ENCODE data around the gene CPNE1.

DNA sequence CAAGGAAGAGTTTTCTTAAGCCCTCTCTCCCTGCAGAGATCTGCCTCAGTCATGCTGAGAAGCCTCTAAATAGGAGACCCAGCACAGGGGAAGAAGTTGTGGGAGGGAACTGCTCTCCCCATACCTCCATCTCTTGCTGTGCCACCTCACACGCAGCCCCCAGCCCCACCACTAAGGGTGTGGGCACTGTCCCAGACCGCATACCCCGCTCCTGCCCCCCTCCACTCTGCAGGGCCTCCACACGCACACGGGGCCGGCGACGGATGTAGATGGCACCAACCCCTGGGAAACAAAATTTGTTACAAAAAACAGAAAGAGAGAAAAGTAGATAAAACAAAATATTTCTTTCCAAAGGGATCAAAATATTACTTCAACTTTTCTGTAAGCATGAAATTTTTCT, 10.2 kb upstream of the CPNE1 start:
- no peak for TF ChIP-seq ZC3H10 (CRISPR knock-in tag; IDR thresholded peaks at IDR 0.05)
- no peak for TF ChIP-seq ISL1 (CRISPR knock-in tag; IDR thresholded peaks at IDR 0.05)
- TF ChIP-seq, protein P1, sequence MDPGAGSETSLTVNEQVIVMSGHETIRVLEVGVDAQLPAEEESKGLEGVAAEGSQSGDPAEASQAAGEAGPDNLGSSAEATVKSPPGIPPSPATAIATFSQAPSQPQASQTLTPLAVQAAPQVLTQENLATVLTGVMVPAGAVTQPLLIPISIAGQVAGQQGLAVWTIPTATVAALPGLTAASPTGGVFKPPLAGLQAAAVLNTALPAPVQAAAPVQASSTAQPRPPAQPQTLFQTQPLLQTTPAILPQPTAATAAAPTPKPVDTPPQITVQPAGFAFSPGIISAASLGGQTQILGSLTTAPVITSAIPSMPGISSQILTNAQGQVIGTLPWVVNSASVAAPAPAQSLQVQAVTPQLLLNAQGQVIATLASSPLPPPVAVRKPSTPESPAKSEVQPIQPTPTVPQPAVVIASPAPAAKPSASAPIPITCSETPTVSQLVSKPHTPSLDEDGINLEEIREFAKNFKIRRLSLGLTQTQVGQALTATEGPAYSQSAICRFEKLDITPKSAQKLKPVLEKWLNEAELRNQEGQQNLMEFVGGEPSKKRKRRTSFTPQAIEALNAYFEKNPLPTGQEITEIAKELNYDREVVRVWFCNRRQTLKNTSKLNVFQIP (CRISPR knock-in tag; IDR thresholded peaks at IDR 0.05; ENCODE audit: borderline replicate concordance, low read depth): no peak
- TF ChIP-seq PPARA (CRISPR knock-in tag; IDR thresholded peaks at IDR 0.05; ENCODE audit: borderline replicate concordance): no peak
- TF ChIP-seq ZFP30 (CRISPR knock-in tag; IDR thresholded peaks at IDR 0.05): no peak
- TF ChIP-seq SNAI2 (CRISPR knock-in tag; IDR thresholded peaks at IDR 0.05): no peak
- TF ChIP-seq RARB (CRISPR knock-in tag; IDR thresholded peaks at IDR 0.05): no peak
- TF ChIP-seq, protein P2, sequence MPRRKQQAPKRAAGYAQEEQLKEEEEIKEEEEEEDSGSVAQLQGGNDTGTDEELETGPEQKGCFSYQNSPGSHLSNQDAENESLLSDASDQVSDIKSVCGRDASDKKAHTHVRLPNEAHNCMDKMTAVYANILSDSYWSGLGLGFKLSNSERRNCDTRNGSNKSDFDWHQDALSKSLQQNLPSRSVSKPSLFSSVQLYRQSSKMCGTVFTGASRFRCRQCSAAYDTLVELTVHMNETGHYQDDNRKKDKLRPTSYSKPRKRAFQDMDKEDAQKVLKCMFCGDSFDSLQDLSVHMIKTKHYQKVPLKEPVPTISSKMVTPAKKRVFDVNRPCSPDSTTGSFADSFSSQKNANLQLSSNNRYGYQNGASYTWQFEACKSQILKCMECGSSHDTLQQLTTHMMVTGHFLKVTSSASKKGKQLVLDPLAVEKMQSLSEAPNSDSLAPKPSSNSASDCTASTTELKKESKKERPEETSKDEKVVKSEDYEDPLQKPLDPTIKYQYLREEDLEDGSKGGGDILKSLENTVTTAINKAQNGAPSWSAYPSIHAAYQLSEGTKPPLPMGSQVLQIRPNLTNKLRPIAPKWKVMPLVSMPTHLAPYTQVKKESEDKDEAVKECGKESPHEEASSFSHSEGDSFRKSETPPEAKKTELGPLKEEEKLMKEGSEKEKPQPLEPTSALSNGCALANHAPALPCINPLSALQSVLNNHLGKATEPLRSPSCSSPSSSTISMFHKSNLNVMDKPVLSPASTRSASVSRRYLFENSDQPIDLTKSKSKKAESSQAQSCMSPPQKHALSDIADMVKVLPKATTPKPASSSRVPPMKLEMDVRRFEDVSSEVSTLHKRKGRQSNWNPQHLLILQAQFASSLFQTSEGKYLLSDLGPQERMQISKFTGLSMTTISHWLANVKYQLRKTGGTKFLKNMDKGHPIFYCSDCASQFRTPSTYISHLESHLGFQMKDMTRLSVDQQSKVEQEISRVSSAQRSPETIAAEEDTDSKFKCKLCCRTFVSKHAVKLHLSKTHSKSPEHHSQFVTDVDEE (CRISPR knock-in tag; IDR thresholded peaks at IDR 0.05): no peak
- TF ChIP-seq ESRRG (CRISPR knock-in tag; IDR thresholded peaks at IDR 0.05): no peak

Data from SK-N-SH treated with all-trans-retinoic acid at 6 μM for 48 hours (cell line).